HepG2 (cell line): ENCODE results near the gene NCOA7. TPM values are rescaled to one million over a fixed set of nuclear protein-coding genes. Genes with fewer than 3 reads are reported as not detected.

Experiments used
- BRCA1 ChIP-seq: sonication (generic); formaldehyde crosslinking; IDR thresholded peaks from 2 replicates; pipeline ENCODE4 v1.4.0; 2020; ENCODE audit warnings: missing genetic modification reagents
- CTCF ChIP-seq: sonication (generic); formaldehyde crosslinking; IDR thresholded peaks from 2 replicates; pipeline ENCODE4 v1.5.0; 2020; ENCODE audit warnings: mild to moderate bottlenecking, missing genetic modification reagents, moderate library complexity
- ESRRA ChIP-seq: sonication (generic); formaldehyde crosslinking; IDR thresholded peaks from 2 replicates; pipeline ENCODE4 v1.5.1; 2020; ENCODE audit warnings: mild to moderate bottlenecking, low read depth, missing genetic modification reagents
- ETV6 ChIP-seq: sonication (generic); formaldehyde crosslinking; conservative IDR thresholded peaks from 2 replicates; pipeline ENCODE4 v1.4.0; 2020; ENCODE audit warnings: missing genetic modification reagents
- HNRNPL ChIP-seq: fragments of 200-400 bp; formaldehyde crosslinking; IDR thresholded peaks from 2 replicates; pipeline ENCODE4 v1.6.1; 2017; ENCODE audit warnings: mild to moderate bottlenecking, low read depth, low read length
- NKX3-1 ChIP-seq: sonication (generic); formaldehyde crosslinking; IDR thresholded peaks from 2 replicates; pipeline ENCODE4 v1.5.0; 2020; ENCODE audit warnings: missing genetic modification reagents
- PHF8 ChIP-seq: sonication (generic); formaldehyde crosslinking; IDR thresholded peaks from 2 replicates; pipeline ENCODE4 v1.5.0; 2020; ENCODE audit warnings: missing genetic modification reagents
- PLSCR1 ChIP-seq: sonication (generic); formaldehyde crosslinking; IDR thresholded peaks from 2 replicates; pipeline ENCODE4 v1.5.0; 2020; ENCODE audit warnings: missing genetic modification reagents, mild to moderate bottlenecking, borderline replicate concordance
- POLR2A ChIP-seq, 2 experiments: IDR thresholded peaks; 2 replicates each; pipeline ENCODE4 v1.6.1; 2011; ENCODE audit warnings: low read depth in 2 of 2, low read length in 2 of 2, mild to moderate bottlenecking in 1 of 2, moderate library complexity in 1 of 2; ENCODE audit not compliant: insufficient read depth in 1 of 2
- POLR2AphosphoS2 ChIP-seq: IDR thresholded peaks from 2 replicates; pipeline ENCODE4 v1.6.1; 2011; ENCODE audit warnings: low read depth, low read length, improper control_type of control experiment
- RBM39 ChIP-seq: fragments of 200-400 bp; formaldehyde crosslinking; IDR thresholded peaks from one replicate; pipeline ENCODE4 v1.6.1; 2018; ENCODE audit warnings: antibody characterized with exemption, mild to moderate bottlenecking, low read depth, low read length; ENCODE audit not compliant: poor library complexity, severe bottlenecking
- RXRB ChIP-seq: IDR thresholded peaks from 2 replicates; pipeline ENCODE4 v1.6.1; 2016; ENCODE audit warnings: borderline replicate concordance, missing genetic modification reagents, missing compliant biosample characterization
- SKI ChIP-seq: fragments of 450-650 bp; IDR thresholded peaks from one replicate; pipeline ENCODE4 v1.6.1; 2018; ENCODE audit warnings: mild to moderate bottlenecking; ENCODE audit not compliant: partially characterized antibody
- SP2 ChIP-seq: sonication (generic); formaldehyde crosslinking; IDR thresholded peaks from 2 replicates; pipeline ENCODE4 v1.5.1; 2020; ENCODE audit warnings: mild to moderate bottlenecking, missing genetic modification reagents
- ZKSCAN5 ChIP-seq: sonication (generic); formaldehyde crosslinking; IDR thresholded peaks from 2 replicates; pipeline ENCODE4 v1.5.1; 2020; ENCODE audit warnings: mild to moderate bottlenecking, missing genetic modification reagents
- ZNF124 ChIP-seq: sonication (generic); formaldehyde crosslinking; IDR thresholded peaks from 2 replicates; pipeline ENCODE4 v1.4.0; 2020; ENCODE audit warnings: missing genetic modification reagents
- ZNF136 ChIP-seq: sonication (generic); formaldehyde crosslinking; IDR thresholded peaks from 2 replicates; pipeline ENCODE4 v1.8.1; 2022; ENCODE audit warnings: low read depth, mild to moderate bottlenecking, moderate library complexity, missing genetic modification reagents
- ZNF34 ChIP-seq: sonication (generic); formaldehyde crosslinking; IDR thresholded peaks from 2 replicates; pipeline ENCODE4 v1.4.0; 2020; ENCODE audit warnings: mild to moderate bottlenecking, missing genetic modification reagents, borderline replicate concordance
- ZNF451 ChIP-seq: sonication (generic); formaldehyde crosslinking; IDR thresholded peaks from 2 replicates; pipeline ENCODE4 v1.5.0; 2020; ENCODE audit warnings: mild to moderate bottlenecking, missing genetic modification reagents
- ZNF564 ChIP-seq: sonication (generic); formaldehyde crosslinking; IDR thresholded peaks from 2 replicates; pipeline ENCODE4 v1.8.1; 2023; ENCODE audit warnings: mild to moderate bottlenecking, missing genetic modification reagents
- ZNF567 ChIP-seq: sonication (generic); formaldehyde crosslinking; IDR thresholded peaks from 2 replicates; pipeline ENCODE4 v1.8.1; 2023; ENCODE audit warnings: mild to moderate bottlenecking, missing genetic modification reagents, borderline replicate concordance
- ZNF605 ChIP-seq: sonication (generic); formaldehyde crosslinking; IDR thresholded peaks from 2 replicates; pipeline ENCODE4 v1.8.0; 2022; ENCODE audit warnings: mild to moderate bottlenecking, missing genetic modification reagents
- ZNF747 ChIP-seq: sonication (generic); formaldehyde crosslinking; IDR thresholded peaks from 2 replicates; pipeline ENCODE4 v1.8.1; 2023; ENCODE audit warnings: missing genetic modification reagents, mild to moderate bottlenecking, borderline replicate concordance
- ZNF773 ChIP-seq: sonication (generic); formaldehyde crosslinking; IDR thresholded peaks from 2 replicates; pipeline ENCODE4 v1.4.0; 2020; ENCODE audit warnings: missing genetic modification reagents, borderline replicate concordance
- polyA plus RNA-seq, 8 experiments: library from polyadenylated mRNA; depleted of rRNA in 3 of 8; stranded (reverse) in 7 of 8; unstranded in 1 of 8; fragments of >200 nt; fragmentation: Illumina TruSeq in 4 of 8; extraction: Trizol in 4 of 8; gene quantifications; 2 replicates each; pipeline versions ENCODE4 v1.2.1 to v1.2.3, GENCODE V29; 2011 to 2016; ENCODE audit warnings: low read depth in 4 of 8, missing spikeins in 1 of 8, mixed read lengths in 1 of 8; ENCODE audit not compliant: insufficient read depth in 1 of 8
- total RNA-seq, 5 experiments: library from RNA; depleted of rRNA; stranded (reverse); fragments of >200 nt; fragmentation: Illumina TruSeq; extraction: Trizol; gene quantifications; 2 replicates each; pipeline ENCODE4 v1.2.3, GENCODE V29; 2016; ENCODE audit warnings: low read depth in 1 of 5
- TF ChIP-seq, protein P1 (sequence below): sonication (generic); formaldehyde crosslinking; IDR thresholded peaks from 2 replicates; pipeline ENCODE4 v1.5.0; 2020; ENCODE audit warnings: missing genetic modification reagents
- TF ChIP-seq, protein P2 (sequence below): sonication (generic); formaldehyde crosslinking; IDR thresholded peaks from 2 replicates; pipeline ENCODE4 v1.5.1; 2020; ENCODE audit warnings: missing genetic modification reagents, mild to moderate bottlenecking, borderline replicate concordance

The NCOA7 gene
- total and polyA plus RNA-seq, 2 of the 13 experiments (the other 11 are each of a cell fraction or from before 2014, with no cell fraction given): 13.6 to 20.8 TPM

GRCh38 chr6:125918681-125919566 is 128.2 kb downstream of the NCOA7 start (continued):
- TF ChIP-seq, protein P1, sequence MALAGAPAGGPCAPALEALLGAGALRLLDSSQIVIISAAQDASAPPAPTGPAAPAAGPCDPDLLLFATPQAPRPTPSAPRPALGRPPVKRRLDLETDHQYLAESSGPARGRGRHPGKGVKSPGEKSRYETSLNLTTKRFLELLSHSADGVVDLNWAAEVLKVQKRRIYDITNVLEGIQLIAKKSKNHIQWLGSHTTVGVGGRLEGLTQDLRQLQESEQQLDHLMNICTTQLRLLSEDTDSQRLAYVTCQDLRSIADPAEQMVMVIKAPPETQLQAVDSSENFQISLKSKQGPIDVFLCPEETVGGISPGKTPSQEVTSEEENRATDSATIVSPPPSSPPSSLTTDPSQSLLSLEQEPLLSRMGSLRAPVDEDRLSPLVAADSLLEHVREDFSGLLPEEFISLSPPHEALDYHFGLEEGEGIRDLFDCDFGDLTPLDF (CRISPR knock-in tag): peak; percentile 25; the same call in 1 of the 2 replicates
- TF ChIP-seq BRCA1 (CRISPR knock-in tag): 0 out of 2 replicates have a peak, but pooled peaks have one; percentile 38
- no peak for TF ChIP-seq ZNF564 (CRISPR knock-in tag)
- no peak for TF ChIP-seq HNRNPL
- TF ChIP-seq ESRRA (CRISPR knock-in tag): 0 out of 2 replicates have a peak, but pooled peaks have one; percentile 37
- 0 out of 2 replicates have a peak, but pooled peaks have one; percentile 56 for TF ChIP-seq ZNF567 (CRISPR knock-in tag)
- TF ChIP-seq SP2 (CRISPR knock-in tag): no peak
- peak; percentile 46 to 96; a peak in 3 of 4 replicates for TF ChIP-seq POLR2A (IDR thresholded peaks at IDR 0.05; ENCODE audit: insufficient read depth in 1 of 2, low read depth in 2 of 2, low read length in 2 of 2)
- TF ChIP-seq NKX3-1 (CRISPR knock-in tag): no peak
- no peak for TF ChIP-seq ZNF747 (CRISPR knock-in tag)
- TF ChIP-seq ZNF605: no peak
- TF ChIP-seq ZNF451 (CRISPR knock-in tag): no peak
- TF ChIP-seq SKI: no peak
- TF ChIP-seq ETV6 (CRISPR knock-in tag): no peak
- TF ChIP-seq ZNF136: no peak
- TF ChIP-seq ZNF773 (CRISPR knock-in tag): no peak
- no peak for TF ChIP-seq RBM39
- no peak for TF ChIP-seq POLR2AphosphoS2
- no peak for TF ChIP-seq ZKSCAN5 (CRISPR knock-in tag)
- no peak for TF ChIP-seq CTCF (CRISPR knock-in tag)
- no peak for TF ChIP-seq PLSCR1 (CRISPR knock-in tag)
- no peak for TF ChIP-seq ZNF34
- peak; percentile 51; the same call in 1 of the 2 replicates for TF ChIP-seq RXRB (CRISPR knock-in tag)
- TF ChIP-seq ZNF124 (CRISPR knock-in tag): peak; percentile 91
- TF ChIP-seq, protein P2, sequence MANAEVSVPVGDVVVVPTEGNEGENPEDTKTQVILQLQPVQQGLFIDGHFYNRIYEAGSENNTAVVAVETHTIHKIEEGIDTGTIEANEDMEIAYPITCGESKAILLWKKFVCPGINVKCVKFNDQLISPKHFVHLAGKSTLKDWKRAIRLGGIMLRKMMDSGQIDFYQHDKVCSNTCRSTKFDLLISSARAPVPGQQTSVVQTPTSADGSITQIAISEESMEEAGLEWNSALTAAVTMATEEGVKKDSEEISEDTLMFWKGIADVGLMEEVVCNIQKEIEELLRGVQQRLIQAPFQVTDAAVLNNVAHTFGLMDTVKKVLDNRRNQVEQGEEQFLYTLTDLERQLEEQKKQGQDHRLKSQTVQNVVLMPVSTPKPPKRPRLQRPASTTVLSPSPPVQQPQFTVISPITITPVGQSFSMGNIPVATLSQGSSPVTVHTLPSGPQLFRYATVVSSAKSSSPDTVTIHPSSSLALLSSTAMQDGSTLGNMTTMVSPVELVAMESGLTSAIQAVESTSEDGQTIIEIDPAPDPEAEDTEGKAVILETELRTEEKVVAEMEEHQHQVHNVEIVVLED (CRISPR knock-in tag): no peak
- no peak for TF ChIP-seq PHF8 (CRISPR knock-in tag)
